ENCODE results near the gene XRCC4.
A peak's percentile ranks its signal among the peaks of the same experiment; 100 is the strongest.
"Not testable (repeated sequence)": the region's sequence is repeated elsewhere in the genome, so short reads cannot be mapped to it uniquely, and the experiment has no call there.

The XRCC4 gene

GRCh38 chr5:83253720-83254119 is 176.4 kb downstream of the XRCC4 start:
- TF ChIP-seq CTCF (IDR thresholded peaks at IDR 0.05; ENCODE audit: control insufficient read depth, insufficient read depth, low read depth, low read length, missing control alignments) = no peak
- H3K4me3 ChIP-seq (ENCODE audit: control insufficient read depth, low read depth, low read length) = no peak overlapping the region
- no peak for DNase-seq (ENCODE audit: low read depth)

GRCh38 chr5:83255268-83255667 is 177.9 kb downstream of the XRCC4 start:
- DNase-seq (ENCODE audit: low read depth) = peak; percentile 31
- no peak overlapping the region for H3K4me3 ChIP-seq (ENCODE audit: control insufficient read depth, low read depth, low read length)
- no peak for TF ChIP-seq CTCF (IDR thresholded peaks at IDR 0.05; ENCODE audit: control insufficient read depth, insufficient read depth, low read depth, low read length, missing control alignments)

- TF ChIP-seq CTCF (IDR thresholded peaks at IDR 0.05; ENCODE audit: control insufficient read depth, insufficient read depth, low read depth, low read length, missing control alignments) = no peak
- no peak overlapping the region for H3K4me3 ChIP-seq (ENCODE audit: control insufficient read depth, low read depth, low read length)
- no peak for DNase-seq (ENCODE audit: low read depth)
Measured at GRCh38 chr5:83256091-83256780, 178.9 kb downstream of the XRCC4 start.

- not testable (repeated sequence) for DNase-seq (ENCODE audit: low read depth); H3K4me3 ChIP-seq (ENCODE audit: control insufficient read depth, low read depth, low read length)
Measured at GRCh38 chr5:83257684-83258083, 180.3 kb downstream of the XRCC4 start.

- no peak for TF ChIP-seq CTCF (IDR thresholded peaks at IDR 0.05; ENCODE audit: control insufficient read depth, insufficient read depth, low read depth, low read length, missing control alignments)
- no peak overlapping the region for H3K4me3 ChIP-seq (ENCODE audit: control insufficient read depth, low read depth, low read length)
- DNase-seq (ENCODE audit: low read depth) = no peak
Measured at GRCh38 chr5:83265318-83265717, 188.0 kb downstream of the XRCC4 start.

- no peak overlapping the region for H3K4me3 ChIP-seq (ENCODE audit: control insufficient read depth, low read depth, low read length)
- no peak for DNase-seq (ENCODE audit: low read depth)
Measured at GRCh38 chr5:83270311-83270710, 193.0 kb downstream of the XRCC4 start.

GRCh38 chr5:83277154-83277553 is 199.8 kb downstream of the XRCC4 start:
- no peak for TF ChIP-seq CTCF (IDR thresholded peaks at IDR 0.05; ENCODE audit: control insufficient read depth, insufficient read depth, low read depth, low read length, missing control alignments)
- H3K4me3 ChIP-seq (ENCODE audit: control insufficient read depth, low read depth, low read length) = no peak overlapping the region

More at GRCh38 chr5:83270311-83270710, 193.0 kb downstream of the XRCC4 start:
- TF ChIP-seq CTCF (IDR thresholded peaks at IDR 0.05; ENCODE audit: control insufficient read depth, insufficient read depth, low read depth, low read length, missing control alignments) = no peak

More at GRCh38 chr5:83277154-83277553, 199.8 kb downstream of the XRCC4 start:
- DNase-seq (ENCODE audit: low read depth) = no peak

Measured in AG09309 (cell line).